CD4-positive, alpha-beta T cell treated with Interleukin-4 for 4 hours (primary cell): Measurements from ENCODE around the gene UVSSA.

Experiments
- DNase-seq: peaks from one replicate; pipeline ENCODE4 v3.0.0-alpha.2; 2020

Gene UVSSA, protein sequence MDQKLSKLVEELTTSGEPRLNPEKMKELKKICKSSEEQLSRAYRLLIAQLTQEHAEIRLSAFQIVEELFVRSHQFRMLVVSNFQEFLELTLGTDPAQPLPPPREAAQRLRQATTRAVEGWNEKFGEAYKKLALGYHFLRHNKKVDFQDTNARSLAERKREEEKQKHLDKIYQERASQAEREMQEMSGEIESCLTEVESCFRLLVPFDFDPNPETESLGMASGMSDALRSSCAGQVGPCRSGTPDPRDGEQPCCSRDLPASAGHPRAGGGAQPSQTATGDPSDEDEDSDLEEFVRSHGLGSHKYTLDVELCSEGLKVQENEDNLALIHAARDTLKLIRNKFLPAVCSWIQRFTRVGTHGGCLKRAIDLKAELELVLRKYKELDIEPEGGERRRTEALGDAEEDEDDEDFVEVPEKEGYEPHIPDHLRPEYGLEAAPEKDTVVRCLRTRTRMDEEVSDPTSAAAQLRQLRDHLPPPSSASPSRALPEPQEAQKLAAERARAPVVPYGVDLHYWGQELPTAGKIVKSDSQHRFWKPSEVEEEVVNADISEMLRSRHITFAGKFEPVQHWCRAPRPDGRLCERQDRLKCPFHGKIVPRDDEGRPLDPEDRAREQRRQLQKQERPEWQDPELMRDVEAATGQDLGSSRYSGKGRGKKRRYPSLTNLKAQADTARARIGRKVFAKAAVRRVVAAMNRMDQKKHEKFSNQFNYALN

DNA sequence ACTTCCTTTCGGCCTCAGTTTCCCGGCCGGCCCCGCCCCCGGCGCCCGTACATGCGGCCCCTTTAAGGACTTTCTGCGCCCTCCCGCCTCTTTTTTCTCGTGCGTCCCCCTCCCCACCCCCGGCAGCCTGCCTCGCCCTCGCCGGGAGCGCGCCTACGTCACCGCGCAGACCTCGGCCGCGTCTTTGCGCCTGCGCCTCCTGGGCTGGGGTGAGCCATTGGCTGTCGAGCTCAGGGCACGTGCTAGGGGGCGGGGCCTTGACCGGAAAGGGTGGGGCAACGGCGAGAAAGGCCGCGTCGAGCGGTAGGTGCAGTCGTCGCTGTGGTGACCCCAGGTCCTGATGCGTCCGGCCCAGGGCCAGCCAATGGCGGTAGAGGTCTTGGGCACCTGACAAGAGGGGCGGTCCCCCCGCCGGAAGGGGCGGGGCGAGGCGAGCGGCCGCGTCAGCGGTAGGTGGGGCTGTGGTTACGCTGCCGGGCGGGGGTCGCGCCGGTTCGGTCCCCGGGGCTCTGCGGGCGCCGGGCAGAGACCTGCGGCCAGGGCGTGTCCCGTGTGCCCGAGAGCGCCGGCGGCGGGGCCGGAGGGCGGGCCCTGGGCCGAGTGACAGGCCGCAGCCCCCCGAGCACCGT is at the start of gene UVSSA:
Gene UVSSA, plus strand, starts transcription at position 428 of the 629 bp plus-strand sequence. CDS start 884 bp downstream, outside the sequence.
- DNase-seq, result peak; percentile 100

DNA sequence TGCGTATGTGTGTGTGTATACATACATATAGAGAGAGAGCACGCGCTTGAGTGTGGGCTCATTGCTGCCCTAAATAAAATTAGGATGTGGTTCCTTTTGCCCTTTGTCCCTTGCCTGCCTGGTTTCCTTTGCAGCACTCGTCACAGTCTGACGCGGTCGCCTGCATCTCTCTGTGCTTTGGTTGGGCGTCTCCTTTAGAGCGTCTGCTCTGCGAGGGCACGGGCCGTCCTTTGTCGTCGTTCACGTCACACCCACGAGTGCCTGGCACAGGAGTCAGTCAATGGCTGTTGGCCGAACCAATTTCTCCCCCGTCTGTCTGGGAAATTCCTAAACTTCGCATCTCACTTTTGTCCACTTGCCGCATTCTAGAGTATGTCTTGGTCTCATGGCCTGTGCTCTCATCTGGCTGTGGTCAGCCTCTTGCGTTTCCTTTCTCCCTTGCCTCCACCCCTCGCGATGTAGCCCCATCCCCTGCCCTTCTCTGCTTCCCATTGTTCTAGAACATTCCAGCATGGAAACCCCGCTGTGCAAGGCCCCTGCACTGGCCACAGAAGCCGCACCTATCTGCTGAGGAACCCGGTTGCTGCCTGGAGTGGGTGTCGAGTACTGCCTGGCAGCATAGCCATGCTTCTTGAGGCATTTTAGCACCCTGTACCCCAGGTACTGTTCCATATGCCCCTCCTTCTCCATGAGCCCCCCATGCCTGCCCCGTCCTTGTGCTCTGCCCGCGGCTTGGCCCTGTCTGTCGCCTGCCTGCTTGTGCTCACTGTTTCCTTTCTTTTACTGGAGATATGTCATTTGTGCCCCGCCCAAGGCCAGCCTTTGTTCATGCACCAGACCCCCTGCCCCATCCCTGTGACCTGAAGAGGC is 49.3 kb upstream of the UVSSA start:
- DNase-seq, result no peak

DNA sequence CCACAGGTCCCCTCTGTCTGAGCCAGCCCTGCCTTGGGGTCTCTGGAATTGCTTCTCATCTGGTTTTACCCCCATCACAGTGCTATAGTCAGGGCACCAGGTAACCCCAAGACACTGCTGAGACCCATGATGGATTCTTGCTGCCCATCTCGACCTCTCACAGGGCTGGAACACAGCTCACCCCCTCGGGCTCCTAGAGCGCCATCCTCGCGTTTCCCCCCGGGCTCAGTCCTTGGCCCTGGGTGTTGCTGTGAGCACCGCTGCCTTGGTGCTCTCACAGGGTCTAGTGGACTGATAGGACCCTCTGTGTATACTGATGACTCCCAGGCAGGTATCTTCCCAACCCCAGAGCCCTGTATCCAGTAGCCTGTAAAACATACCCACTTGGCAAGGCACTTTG is 48.5 kb upstream of the UVSSA start:
- DNase-seq, result no peak

DNA sequence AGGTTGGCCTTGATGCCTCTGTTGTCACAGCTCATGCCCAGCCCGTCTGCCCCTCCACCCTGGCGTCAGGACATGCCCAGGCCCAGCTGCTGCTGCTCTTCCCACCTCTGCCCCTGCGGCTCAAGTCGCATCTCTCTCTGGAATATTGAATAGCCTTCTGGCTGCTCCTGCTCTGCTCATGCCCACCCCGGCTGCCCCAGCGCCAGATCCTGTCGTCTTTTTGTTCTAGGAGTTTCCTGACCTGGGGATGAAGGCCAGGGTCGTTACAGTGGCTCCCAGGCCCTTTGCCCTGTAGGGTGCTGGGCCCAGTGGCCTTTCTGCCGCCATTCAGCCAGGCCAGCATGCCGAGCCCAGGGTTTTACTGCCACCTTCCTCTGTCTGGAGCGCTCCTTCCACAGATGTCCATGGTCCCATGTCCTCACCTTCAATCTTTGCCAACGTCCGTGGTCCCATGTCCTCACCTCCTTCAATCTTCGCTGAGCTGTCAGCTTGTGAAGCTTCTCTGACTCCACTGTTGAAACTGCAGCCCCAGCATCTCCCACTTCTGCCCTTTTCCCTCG is 47.6 kb upstream of the UVSSA start:
- DNase-seq, result no peak

GRCh38 chr4:1300466-1301455 is 46.2 kb upstream of the UVSSA start:
- DNase-seq, result peak; percentile 26

DNA sequence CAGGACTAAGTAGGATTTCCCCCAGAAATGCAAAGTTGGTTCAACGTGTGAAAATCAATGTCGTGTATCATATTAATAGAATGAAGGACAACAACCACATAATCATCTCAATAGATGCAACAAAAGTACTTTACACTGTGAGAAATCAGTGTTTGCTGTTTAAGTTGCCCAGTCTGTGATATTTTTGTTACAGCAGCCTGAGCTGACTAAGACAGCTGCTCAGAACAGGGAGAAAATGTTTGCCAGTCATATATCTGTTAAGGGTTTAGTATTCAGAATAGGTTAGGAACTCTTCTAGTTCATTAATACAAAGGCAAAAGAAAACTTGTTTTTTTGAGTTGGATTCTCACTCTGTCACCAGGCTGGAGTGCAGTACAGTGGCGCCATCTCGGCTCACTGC is 44.8 kb upstream of the UVSSA start:
- no peak for DNase-seq

DNA sequence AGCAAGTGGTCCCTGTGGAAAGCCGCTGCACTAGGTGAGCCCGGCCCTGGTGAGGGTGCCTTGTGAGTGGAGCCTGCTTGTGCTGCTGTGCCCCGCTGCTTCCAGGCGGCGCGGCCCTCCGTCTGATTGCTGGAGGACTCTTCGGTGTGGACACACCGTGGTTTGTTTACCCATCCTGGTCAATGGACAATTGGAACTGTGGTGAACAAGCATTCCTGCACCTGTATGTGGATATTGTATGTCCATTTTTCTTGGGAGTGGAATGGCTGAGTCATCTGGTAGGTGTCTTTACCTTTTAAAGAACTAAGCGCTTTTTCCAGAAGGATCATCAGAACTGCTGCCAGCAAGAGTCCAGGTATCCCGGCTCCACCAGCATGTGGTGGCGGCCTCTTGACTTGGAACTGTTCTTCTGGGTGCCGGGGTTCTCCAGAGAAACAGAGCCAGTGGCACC is 41.7 kb upstream of the UVSSA start:
- DNase-seq, result no peak

GRCh38 chr4:1305781-1306455 is 41.1 kb upstream of the UVSSA start:
- DNase-seq, result peak; percentile 34

DNA sequence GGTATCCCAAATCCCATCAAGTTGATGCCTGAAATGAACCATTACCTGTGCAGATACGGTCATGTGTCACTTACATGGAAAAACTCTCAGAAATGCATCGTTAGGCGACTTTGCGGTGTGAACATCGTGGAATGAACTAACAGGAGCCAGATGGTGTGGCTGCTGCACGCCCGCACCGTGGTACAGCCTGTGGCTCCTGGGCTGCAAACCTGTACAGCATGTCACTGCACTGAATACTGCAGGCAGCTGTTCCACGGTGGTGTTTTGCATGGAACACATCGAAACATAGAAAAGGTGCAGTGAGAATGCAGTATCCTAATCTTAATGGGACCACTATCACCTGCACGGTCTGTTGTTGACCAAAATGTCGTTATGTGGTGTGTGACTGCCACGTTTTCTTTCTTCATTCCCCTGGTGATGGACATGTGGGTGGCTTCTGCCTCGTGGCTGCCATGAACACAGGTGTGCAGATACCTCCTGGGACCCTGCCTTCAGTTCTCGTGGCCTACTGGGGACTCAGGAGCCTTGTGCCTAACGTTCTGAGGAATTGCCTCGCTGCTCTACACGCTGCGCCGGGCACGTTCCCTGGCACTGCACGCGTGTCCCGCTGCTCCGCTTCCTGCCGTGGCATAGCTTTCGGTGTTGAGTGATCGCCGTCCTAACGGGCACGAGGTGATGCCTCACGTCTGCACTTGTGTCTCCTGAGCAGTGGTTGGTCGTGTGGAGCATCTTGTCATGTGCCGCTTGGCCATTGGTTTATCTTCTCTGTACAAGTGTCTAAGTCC is 38.9 kb upstream of the UVSSA start:
- no peak for DNase-seq

GRCh38 chr4:1309261-1310010 is 37.6 kb upstream of the UVSSA start:
- DNase-seq, result peak; percentile 41

DNA sequence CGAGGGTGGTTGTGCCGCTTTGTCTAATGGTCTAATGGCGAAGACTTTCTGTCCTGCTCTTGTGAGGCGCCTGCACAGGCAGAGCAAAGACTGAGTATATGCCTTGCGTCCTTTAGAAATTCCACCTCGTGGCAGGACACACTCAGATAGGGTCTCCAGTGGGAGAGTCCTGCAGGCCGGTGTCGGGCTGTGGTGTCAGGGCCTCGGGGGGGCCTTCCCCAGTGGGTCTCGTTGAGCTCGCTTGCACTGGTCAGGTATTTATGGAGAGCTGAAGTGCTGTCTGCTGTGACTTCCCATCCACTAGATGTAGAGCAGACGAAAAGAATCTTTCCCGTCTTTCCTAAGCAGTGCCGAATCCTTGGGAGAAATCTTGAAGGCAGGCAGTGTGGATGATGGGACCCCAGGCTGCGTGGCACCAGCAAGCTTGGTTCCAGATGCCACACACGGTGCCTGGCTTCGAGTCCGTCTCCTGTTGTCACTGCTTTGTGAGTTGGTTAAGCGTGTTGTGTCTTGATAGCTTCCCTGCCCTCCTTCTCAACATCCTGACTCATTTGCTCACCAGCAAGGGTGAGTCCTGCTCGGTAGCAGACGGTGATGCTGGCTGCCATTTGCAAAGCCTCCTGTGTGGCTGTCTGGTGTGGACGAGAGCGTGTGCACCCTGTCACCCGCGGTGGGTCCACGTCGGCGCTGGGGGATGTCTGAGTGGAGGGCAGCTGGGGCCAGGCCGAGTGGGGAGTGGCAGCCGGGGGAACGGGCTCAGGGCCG is 36.8 kb upstream of the UVSSA start:
- DNase-seq, result no peak

GRCh38 chr4:1310796-1311631 is 36.0 kb upstream of the UVSSA start:
- no peak for DNase-seq

- no peak for DNase-seq
Measured at GRCh38 chr4:1312821-1313640, 34.0 kb upstream of the UVSSA start.

GRCh38 chr4:1315306-1315705 is 31.7 kb upstream of the UVSSA start:
- DNase-seq, result no peak

- DNase-seq, result no peak
Measured at GRCh38 chr4:1315836-1316536, 31.0 kb upstream of the UVSSA start.
